A549 (cell line): ENCODE results near the gene CHST2. TPM values are rescaled to one million over a fixed set of nuclear protein-coding genes. Genes with fewer than 3 reads are reported as not detected.

Source experiments
- ATAC-seq, 2 experiments: fragments of 200-7000 bp in 1 of 2; fragments of >200 bp in 1 of 2; cut with Nextera tagmentation in 1 of 2; cut with Tn5 transposase in 1 of 2; 3 replicates each; pipeline versions ENCODE4 v1.8.0 to v1.9.1; 2018 to 2020; ENCODE audit warnings: mild to moderate bottlenecking in 1 of 2, moderate library complexity in 1 of 2
- CTCF ChIA-PET: fragments of 300-600 bp; sonication (Branson Sonifier 250); formaldehyde crosslinking; extraction: SDS; loops from one replicate; lab custom pipeline; 2021; ENCODE audit warnings: antibody characterized with exemption, inconsistent platforms; lab: Yijun Ruan, JAX
- POLR2A ChIA-PET: fragments of 350-600 bp; formaldehyde crosslinking; extraction: SDS; loops from one replicate; lab custom pipeline; 2021; ENCODE audit warnings: antibody characterized with exemption, inconsistent platforms; lab: Yijun Ruan, JAX
- DNase-seq, 2 experiments: peaks; one replicate each; pipeline versions ENCODE4 v3.0.0 to v3.0.0-alpha.2; 2011 to 2016; ENCODE audit warnings: low read depth in 1 of 2, low spot score in 1 of 2
- FAIRE-seq: peaks from 2 replicates; lab custom pipeline; 2011; peaks lifted over from hg19 to GRCh38; lab: Jason Lieb, UNC
- H3K27ac ChIP-seq, 2 experiments: fragments of >200 bp; sonication (Bioruptor Twin); formaldehyde crosslinking; 3 replicates each; pipeline ENCODE4 v1.5.1; 2016 to 2017
- H3K4me1 ChIP-seq: fragments of >200 bp; sonication (Bioruptor Twin); formaldehyde crosslinking; 3 replicates; pipeline ENCODE4 v1.6.1; 2016
- H3K4me2 ChIP-seq: fragments of >200 bp; sonication (Bioruptor Twin); formaldehyde crosslinking; 3 replicates; pipeline ENCODE4 v1.6.1; 2016
- H3K4me3 ChIP-seq: fragments of >200 bp; sonication (Bioruptor Twin); formaldehyde crosslinking; 3 replicates; pipeline ENCODE4 v1.5.1; 2016
- H3K9me3 ChIP-seq: fragments of >200 bp; sonication (Bioruptor Twin); formaldehyde crosslinking; 3 replicates; pipeline ENCODE4 v1.6.1; 2016
- CBX2 ChIP-seq: fragments of 200-600 bp; sonication (generic); IDR thresholded peaks from 2 replicates; pipeline ENCODE4 v1.6.1; 2016; ENCODE audit warnings: low read depth, mild to moderate bottlenecking, borderline replicate concordance
- CBX8 ChIP-seq: fragments of 200-600 bp; sonication (generic); IDR thresholded peaks from 2 replicates; pipeline ENCODE4 v1.6.1; 2016
- CTCF ChIP-seq: fragments of >200 bp; sonication (Bioruptor Twin); formaldehyde crosslinking; IDR thresholded peaks from 3 replicates; pipeline ENCODE4 v1.5.1; 2016
- E2F6 ChIP-seq: IDR thresholded peaks from 2 replicates; pipeline ENCODE4 v1.6.1; 2012; ENCODE audit warnings: low read depth, borderline replicate concordance
- EHMT2 ChIP-seq: fragments of 200-600 bp; sonication (generic); IDR thresholded peaks from 2 replicates; pipeline ENCODE4 v1.6.1; 2016; ENCODE audit warnings: antibody characterized with exemption, low read depth, mild to moderate bottlenecking, moderate library complexity
- FOSL2 ChIP-seq, 2 experiments: fragments of 450-650 bp in 1 of 2; fragments of >200 bp in 1 of 2; sonication (Bioruptor Twin) in 1 of 2; formaldehyde crosslinking; IDR thresholded peaks; 2 replicates each; pipeline versions ENCODE4 v1.5.0 to v1.6.1; 2016 to 2020; ENCODE audit warnings: mild to moderate bottlenecking in 1 of 2, moderate library complexity in 1 of 2
- FOXS1 ChIP-seq: fragments of 250-450 bp; sonication (Bioruptor Pico); IDR thresholded peaks from 2 replicates; pipeline ENCODE4 v1.5.0; 2020; ENCODE audit warnings: mild to moderate bottlenecking, moderate library complexity
- GATA3 ChIP-seq: IDR thresholded peaks from 2 replicates; pipeline ENCODE4 v1.6.1; 2012; ENCODE audit warnings: borderline replicate concordance
- HDAC2 ChIP-seq: fragments of 200-600 bp; sonication (generic); IDR thresholded peaks from 2 replicates; pipeline ENCODE4 v1.6.1; 2016
- HOXB13 ChIP-seq: fragments of 250-450 bp; sonication (Bioruptor Pico); IDR thresholded peaks from 2 replicates; pipeline ENCODE4 v1.5.0; 2020; ENCODE audit warnings: low read depth, mild to moderate bottlenecking, moderate library complexity
- KDM1A ChIP-seq: fragments of 200-600 bp; sonication (generic); IDR thresholded peaks from 2 replicates; pipeline ENCODE4 v1.6.1; 2016; ENCODE audit warnings: low read depth, mild to moderate bottlenecking
- KDM5A ChIP-seq: fragments of 200-600 bp; sonication (generic); IDR thresholded peaks from 2 replicates; pipeline ENCODE4 v1.6.1; 2016; ENCODE audit warnings: antibody characterized with exemption, mild to moderate bottlenecking
- MAFK ChIP-seq: fragments of 450-650 bp; IDR thresholded peaks from 2 replicates; pipeline ENCODE4 v1.6.1; 2014; ENCODE audit not compliant: partially characterized antibody
- MAX ChIP-seq: IDR thresholded peaks from 2 replicates; pipeline ENCODE4 v1.6.1; 2012
- NPAS2 ChIP-seq: fragments of 250-450 bp; sonication (Bioruptor Pico); IDR thresholded peaks from 2 replicates; pipeline ENCODE4 v1.8.0; 2022; ENCODE audit warnings: mild to moderate bottlenecking, moderate library complexity, borderline replicate concordance
- NR3C1 ChIP-seq: fragments of >200 bp; sonication (Bioruptor Twin); formaldehyde crosslinking; IDR thresholded peaks from 3 replicates; pipeline ENCODE4 v1.6.1; 2017
- PBX3 ChIP-seq: IDR thresholded peaks from 2 replicates; pipeline ENCODE4 v1.6.1; 2012
- RARB ChIP-seq: fragments of 250-450 bp; sonication (Bioruptor Pico); IDR thresholded peaks from 2 replicates; pipeline ENCODE4 v1.8.0; 2021; ENCODE audit warnings: mild to moderate bottlenecking, moderate library complexity
- TFCP2L1 ChIP-seq: fragments of 250-450 bp; sonication (Bioruptor Pico); IDR thresholded peaks from 2 replicates; pipeline ENCODE4 v1.5.0; 2021; ENCODE audit warnings: mild to moderate bottlenecking
- ZFP36 ChIP-seq: fragments of 450-650 bp; IDR thresholded peaks from 2 replicates; pipeline ENCODE4 v1.6.1; 2014; ENCODE audit warnings: borderline replicate concordance; ENCODE audit not compliant: partially characterized antibody
- ZSCAN20 ChIP-seq: fragments of 250-450 bp; sonication (Bioruptor Pico); IDR thresholded peaks from 2 replicates; pipeline ENCODE4 v1.8.0; 2022; ENCODE audit warnings: mild to moderate bottlenecking, moderate library complexity
- WGBS: methylation state at CpG from one replicate; pipeline ENCODE4 v1.1.6; 2017; ENCODE audit errors: missing lambda C conversion rate; 5-methylcytosine and 5-hydroxymethylcytosine counted together
- polyA plus RNA-seq, 4 experiments: library from polyadenylated mRNA; depleted of rRNA in 3 of 4; stranded (reverse); fragments of >200 nt; fragmentation: RNase III in 1 of 4; extraction: RNeasy Plus Mini Kit Qiagen cat#74134 plus additional on column Dnase treatment in 1 of 4; gene quantifications; 2 replicates in 3 of 4; 3 replicates in 1 of 4; pipeline ENCODE4 v1.2.3, GENCODE V29; 2011 to 2017
- TF ChIP-seq, protein P1 (sequence below): fragments of >200 bp; sonication (Bioruptor Twin); formaldehyde crosslinking; IDR thresholded peaks from 3 replicates; pipeline ENCODE4 v1.6.1; 2016
- TF ChIP-seq, protein P2 (sequence below): fragments of >200 bp; sonication (Bioruptor Twin); formaldehyde crosslinking; IDR thresholded peaks from 2 replicates; pipeline ENCODE4 v1.6.1; 2016
- TF ChIP-seq, protein P3 (sequence below): fragments of 250-450 bp; sonication (Bioruptor Pico); IDR thresholded peaks from 2 replicates; pipeline ENCODE4 v1.5.0; 2020; ENCODE audit warnings: low read depth, mild to moderate bottlenecking, moderate library complexity

Gene CHST2
- polyA plus RNA-seq, 2 of the 4 experiments (the other 2 are of a cell fraction): 0.04 to 0.26 TPM

GRCh38 chr3:143167969-143168854 is 48.6 kb downstream of the CHST2 start:
- Histone ChIP-seq H3K4me3 (no peak overlapping the region), H3K4me1 (no peaks in the 10 kb centered on the region), H3K9me3 (peaks cover 4% of the 10 kb centered on the region; the same call in 1 of the 3 replicates), H3K4me2 (no peak overlapping the region), H3K27ac (no peak overlapping the region)
- CTCF ChIA-PET: no interaction called here
- no peak for FAIRE-seq
- no peak for ATAC-seq
- TF ChIP-seq ZFP36 (no peak), KDM1A (no peak), KDM5A (no peak), HOXB13 (no peak), PBX3 (no peak), FOSL2 (IDR thresholded peaks at IDR 0.05) (no peak), FOSL2 (CRISPR knock-in tag; IDR thresholded peaks at IDR 0.05) (no peak), E2F6 (no peak), CTCF (no peak), GATA3 (no peak), MAFK (no peak), CBX2 (no peak), NPAS2 (CRISPR knock-in tag) (no peak), MAX (no peak), TFCP2L1 (CRISPR knock-in tag) (no peak)
- TF ChIP-seq, protein P1, sequence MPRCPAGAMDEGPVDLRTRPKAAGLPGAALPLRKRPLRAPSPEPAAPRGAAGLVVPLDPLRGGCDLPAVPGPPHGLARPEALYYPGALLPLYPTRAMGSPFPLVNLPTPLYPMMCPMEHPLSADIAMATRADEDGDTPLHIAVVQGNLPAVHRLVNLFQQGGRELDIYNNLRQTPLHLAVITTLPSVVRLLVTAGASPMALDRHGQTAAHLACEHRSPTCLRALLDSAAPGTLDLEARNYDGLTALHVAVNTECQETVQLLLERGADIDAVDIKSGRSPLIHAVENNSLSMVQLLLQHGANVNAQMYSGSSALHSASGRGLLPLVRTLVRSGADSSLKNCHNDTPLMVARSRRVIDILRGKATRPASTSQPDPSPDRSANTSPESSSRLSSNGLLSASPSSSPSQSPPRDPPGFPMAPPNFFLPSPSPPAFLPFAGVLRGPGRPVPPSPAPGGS: no peak
- TF ChIP-seq, protein P2, sequence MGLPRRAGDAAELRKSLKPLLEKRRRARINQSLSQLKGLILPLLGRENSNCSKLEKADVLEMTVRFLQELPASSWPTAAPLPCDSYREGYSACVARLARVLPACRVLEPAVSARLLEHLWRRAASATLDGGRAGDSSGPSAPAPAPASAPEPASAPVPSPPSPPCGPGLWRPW: no peak
- 11% methylated on average over 2 of the region's 2 CpGs for WGBS
- no peak for DNase-seq
- POLR2A ChIA-PET: no interaction called here

DNA sequence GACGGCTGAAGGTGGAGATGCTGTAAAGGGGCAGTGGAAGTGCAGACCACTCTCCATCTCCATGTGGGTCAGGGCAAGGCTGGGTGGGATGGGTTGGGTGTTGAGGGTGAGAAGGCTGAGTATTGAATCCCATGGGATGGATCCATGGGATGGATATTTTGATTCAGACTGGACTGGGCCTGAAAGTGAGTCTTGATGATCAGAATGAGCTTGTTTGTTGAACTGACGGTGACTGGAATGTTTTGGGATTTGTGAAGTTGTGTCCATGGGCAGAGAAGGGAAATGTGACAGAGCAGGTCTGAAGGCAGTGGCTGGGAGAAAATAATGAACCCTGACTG is 49.3 kb downstream of the CHST2 start:
- DNase-seq (no peak), ATAC-seq (no peak), FAIRE-seq (no peak)
- Histone ChIP-seq H3K4me2 (no peak overlapping the region), H3K4me3 (no peak overlapping the region), H3K9me3 (peaks cover 4% of the 10 kb centered on the region; the same call in 1 of the 3 replicates), H3K4me1 (no peaks in the 10 kb centered on the region), H3K27ac (no peak overlapping the region)
- TF ChIP-seq CBX8: no peak
- no peak for TF ChIP-seq MAX
- no peak for TF ChIP-seq KDM5A
- no peak for TF ChIP-seq FOXS1 (CRISPR knock-in tag)
- TF ChIP-seq, protein P3, sequence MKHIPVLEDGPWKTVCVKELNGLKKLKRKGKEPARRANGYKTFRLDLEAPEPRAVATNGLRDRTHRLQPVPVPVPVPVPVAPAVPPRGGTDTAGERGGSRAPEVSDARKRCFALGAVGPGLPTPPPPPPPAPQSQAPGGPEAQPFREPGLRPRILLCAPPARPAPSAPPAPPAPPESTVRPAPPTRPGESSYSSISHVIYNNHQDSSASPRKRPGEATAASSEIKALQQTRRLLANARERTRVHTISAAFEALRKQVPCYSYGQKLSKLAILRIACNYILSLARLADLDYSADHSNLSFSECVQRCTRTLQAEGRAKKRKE (CRISPR knock-in tag): no peak
- no peak for TF ChIP-seq EHMT2
- TF ChIP-seq HOXB13: no peak
- TF ChIP-seq, protein P2: no peak
- TF ChIP-seq FOSL2 (IDR thresholded peaks at IDR 0.05): no peak
- no peak for TF ChIP-seq FOSL2 (CRISPR knock-in tag; IDR thresholded peaks at IDR 0.05)
- TF ChIP-seq CTCF: no peak
- TF ChIP-seq RARB (CRISPR knock-in tag): no peak
- no peak for TF ChIP-seq NR3C1
- TF ChIP-seq NPAS2 (CRISPR knock-in tag): no peak
- TF ChIP-seq KDM1A: no peak
- TF ChIP-seq HDAC2: no peak
- TF ChIP-seq ZSCAN20: no peak
- ChIA-PET CTCF (no interaction called here), POLR2A (no interaction called here)
- 54% methylated on average over 2 of the region's 2 CpGs for WGBS
